OCI-LY1 (cell line): Measurements from ENCODE around the gene A2ML1.

Experiments
- H2AFZ ChIP-seq: fragments of 200-600 bp; sonication (generic), shearing (Covaris generic); 2 replicates; pipeline ENCODE4 v1.6.0; 2014; ENCODE audit warnings: antibody characterized with exemption, mild to moderate bottlenecking, low read length
- H3F3A ChIP-seq: fragments of 200-600 bp; sonication (generic), shearing (Covaris generic); 2 replicates; pipeline ENCODE4 v1.6.0; 2014; ENCODE audit warnings: mild to moderate bottlenecking, antibody characterized with exemption, low read length, moderate library complexity; ENCODE audit not compliant: insufficient read depth
- H3K27ac ChIP-seq: fragments of 200-600 bp; sonication (generic); 2 replicates; pipeline ENCODE4 v1.5.1; 2014; ENCODE audit warnings: low read length, mixed run types, mild to moderate bottlenecking, low read depth; ENCODE audit not compliant: poor library complexity, severe bottlenecking
- H3K27me3 ChIP-seq: fragments of 200-600 bp; sonication (generic); 2 replicates; pipeline ENCODE4 v1.6.0; 2014; ENCODE audit warnings: antibody characterized with exemption, mild to moderate bottlenecking, low read length, moderate library complexity; ENCODE audit not compliant: insufficient read depth
- H3K36me3 ChIP-seq: fragments of 200-600 bp; sonication (generic); 2 replicates; pipeline ENCODE4 v1.6.1; 2014; ENCODE audit warnings: mild to moderate bottlenecking, antibody characterized with exemption, low read length, moderate library complexity, mixed read lengths; ENCODE audit not compliant: insufficient read depth
- H3K4me1 ChIP-seq: fragments of 200-600 bp; sonication (generic); 2 replicates; pipeline ENCODE4 v1.5.1; 2014; ENCODE audit warnings: mild to moderate bottlenecking, low read length, moderate library complexity; ENCODE audit not compliant: insufficient read depth, severe bottlenecking
- H3K4me2 ChIP-seq: fragments of 200-600 bp; sonication (generic), shearing (Covaris generic); 2 replicates; pipeline ENCODE4 v1.6.1; 2014; ENCODE audit warnings: low read length
- H3K4me3 ChIP-seq: fragments of 200-600 bp; sonication (generic); 2 replicates; pipeline ENCODE4 v1.5.1; 2014; ENCODE audit warnings: low read length, low read depth, mild to moderate bottlenecking, mixed read lengths; ENCODE audit not compliant: poor library complexity, severe bottlenecking
- H3K79me2 ChIP-seq: fragments of 200-600 bp; shearing (Covaris generic); 2 replicates; pipeline ENCODE4 v1.6.1; 2016; ENCODE audit warnings: mixed run types, low read length, mixed read lengths; ENCODE audit not compliant: insufficient read depth
- H3K9ac ChIP-seq: fragments of 200-600 bp; sonication (generic), shearing (Covaris generic); 2 replicates; pipeline ENCODE4 v1.6.1; 2014; ENCODE audit warnings: mild to moderate bottlenecking, low read length, mixed read lengths
- H3K9me2 ChIP-seq: fragments of 200-600 bp; sonication (generic), shearing (Covaris generic); 2 replicates; pipeline ENCODE4 v1.6.1; 2014; ENCODE audit warnings: low read depth, mild to moderate bottlenecking, low read length, mixed read lengths
- H3K9me3 ChIP-seq: fragments of 200-600 bp; shearing (Covaris generic); 2 replicates; pipeline ENCODE4 v1.6.1; 2014; ENCODE audit warnings: low read length, mixed read lengths
- H4K20me1 ChIP-seq: fragments of 200-600 bp; sonication (generic), shearing (Covaris generic); 2 replicates; pipeline ENCODE4 v1.6.0; 2016; ENCODE audit warnings: mild to moderate bottlenecking, low read length; ENCODE audit not compliant: insufficient read depth
- EZH2 ChIP-seq: fragments of 200-600 bp; sonication (generic), shearing (Covaris generic); IDR thresholded peaks from 2 replicates; pipeline ENCODE4 v1.8.0; 2017; ENCODE audit warnings: borderline replicate concordance, mixed run types, mild to moderate bottlenecking, antibody characterized with exemption, low read length, moderate library complexity, mixed read lengths
- TF ChIP-seq, protein P1 (sequence below): fragments of 200-600 bp; sonication (generic), shearing (Covaris generic); IDR thresholded peaks from 2 replicates; pipeline ENCODE4 v1.5.1; 2017; ENCODE audit warnings: mild to moderate bottlenecking, antibody characterized with exemption, low read length, moderate library complexity, mixed read lengths

Gene A2ML1

DNA sequence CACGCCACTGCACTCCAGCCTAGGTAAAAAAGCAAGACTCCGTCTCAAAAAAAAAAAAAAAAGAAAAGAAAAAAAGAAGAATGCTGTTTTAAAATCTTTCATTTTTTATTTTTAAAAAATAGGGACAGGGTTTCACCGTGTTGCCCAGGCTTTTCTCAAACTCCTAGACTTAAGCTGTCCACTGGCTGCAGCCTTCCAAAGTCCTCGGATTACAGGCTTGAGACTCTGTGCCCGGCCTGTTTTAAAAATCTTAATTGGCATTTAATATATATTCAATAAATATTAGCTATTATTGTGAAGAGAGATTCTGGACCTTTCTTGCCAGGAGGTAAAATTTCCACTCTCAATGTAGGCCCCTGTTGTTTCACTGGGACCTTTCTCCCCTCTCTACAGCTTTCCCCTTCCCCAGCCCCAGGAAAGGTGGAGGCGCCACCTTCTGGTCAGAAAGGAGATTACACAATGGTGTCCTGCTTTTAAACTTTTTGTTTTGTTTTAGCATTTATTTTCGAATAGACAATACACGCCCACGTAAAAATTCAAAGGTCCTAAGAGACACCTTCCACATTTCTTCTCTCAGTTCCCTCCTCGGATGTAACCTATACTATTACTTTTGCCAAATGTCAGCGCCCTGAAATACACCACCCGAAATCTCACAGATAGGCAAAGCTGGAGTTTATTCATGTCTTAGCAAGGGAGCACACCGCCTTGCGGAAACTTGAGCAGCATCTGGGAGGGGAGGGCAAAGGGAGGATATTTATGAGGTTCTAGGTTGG, 68.1 kb downstream of the A2ML1 start:
- peak overlapping the region; percentile 69 for H3K4me2 ChIP-seq
- H3K4me3 ChIP-seq = peak overlapping the region; percentile 56
- H2AFZ ChIP-seq = peak overlapping the region; percentile 47
- H3K9me3 ChIP-seq = no peaks in the 10 kb centered on the region
- H3K9ac ChIP-seq = peak overlapping the region; percentile 44; the same call in 1 of the 2 replicates
- peaks cover 3% of the 10 kb centered on the region for H3K4me1 ChIP-seq
- no peaks in the 10 kb centered on the region for H3K79me2 ChIP-seq
- no peaks in the 10 kb centered on the region for H4K20me1 ChIP-seq
- H3K9me2 ChIP-seq = no peaks in the 10 kb centered on the region
- no peaks in the 10 kb centered on the region for H3K27me3 ChIP-seq
- no peak overlapping the region for H3K27ac ChIP-seq
- TF ChIP-seq EZH2 = no peak
- TF ChIP-seq, protein P1, sequence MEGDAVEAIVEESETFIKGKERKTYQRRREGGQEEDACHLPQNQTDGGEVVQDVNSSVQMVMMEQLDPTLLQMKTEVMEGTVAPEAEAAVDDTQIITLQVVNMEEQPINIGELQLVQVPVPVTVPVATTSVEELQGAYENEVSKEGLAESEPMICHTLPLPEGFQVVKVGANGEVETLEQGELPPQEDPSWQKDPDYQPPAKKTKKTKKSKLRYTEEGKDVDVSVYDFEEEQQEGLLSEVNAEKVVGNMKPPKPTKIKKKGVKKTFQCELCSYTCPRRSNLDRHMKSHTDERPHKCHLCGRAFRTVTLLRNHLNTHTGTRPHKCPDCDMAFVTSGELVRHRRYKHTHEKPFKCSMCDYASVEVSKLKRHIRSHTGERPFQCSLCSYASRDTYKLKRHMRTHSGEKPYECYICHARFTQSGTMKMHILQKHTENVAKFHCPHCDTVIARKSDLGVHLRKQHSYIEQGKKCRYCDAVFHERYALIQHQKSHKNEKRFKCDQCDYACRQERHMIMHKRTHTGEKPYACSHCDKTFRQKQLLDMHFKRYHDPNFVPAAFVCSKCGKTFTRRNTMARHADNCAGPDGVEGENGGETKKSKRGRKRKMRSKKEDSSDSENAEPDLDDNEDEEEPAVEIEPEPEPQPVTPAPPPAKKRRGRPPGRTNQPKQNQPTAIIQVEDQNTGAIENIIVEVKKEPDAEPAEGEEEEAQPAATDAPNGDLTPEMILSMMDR = peak; percentile 89
- H3F3A ChIP-seq = no peaks in the 10 kb centered on the region
- H3K36me3 ChIP-seq = no peaks in the 10 kb centered on the region

DNA sequence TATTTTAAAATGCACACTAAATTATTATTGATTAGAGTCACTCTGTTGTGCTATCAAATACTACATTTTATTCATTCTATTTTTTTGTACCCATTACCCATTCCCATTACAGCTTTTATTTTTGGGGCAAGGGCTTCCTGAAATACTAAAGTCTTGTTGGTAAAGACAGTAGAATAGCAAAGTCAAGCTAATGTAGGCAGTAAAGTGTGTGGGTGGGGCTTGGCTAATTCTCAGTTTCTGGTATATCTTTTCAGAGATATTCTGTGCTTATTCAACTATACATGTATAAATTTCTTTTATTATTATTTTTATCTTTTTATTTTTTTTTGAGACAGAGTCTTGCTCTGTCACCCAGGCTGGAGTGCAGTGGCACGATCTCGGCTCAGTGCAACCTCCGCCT, 69.6 kb downstream of the A2ML1 start:
- H3K4me1 ChIP-seq = peaks cover 3% of the 10 kb centered on the region
- H3K79me2 ChIP-seq = no peaks in the 10 kb centered on the region
- H3K27me3 ChIP-seq = no peaks in the 10 kb centered on the region
- H3K9me3 ChIP-seq = peaks cover 3% of the 10 kb centered on the region; the same call in 1 of the 2 replicates
- H3F3A ChIP-seq = no peaks in the 10 kb centered on the region
- H2AFZ ChIP-seq = no peak overlapping the region
- H3K27ac ChIP-seq = no peak overlapping the region
- H3K9ac ChIP-seq = no peak overlapping the region
- H3K9me2 ChIP-seq = no peaks in the 10 kb centered on the region
- no peak for TF ChIP-seq EZH2
- TF ChIP-seq, protein P1 = no peak
- H3K4me3 ChIP-seq = no peak overlapping the region
- no peak overlapping the region for H3K4me2 ChIP-seq
- H4K20me1 ChIP-seq = no peaks in the 10 kb centered on the region
- H3K36me3 ChIP-seq = no peaks in the 10 kb centered on the region

GRCh38 chr12:8894378-8894777, 72.0 kb downstream of the A2ML1 start:
- H3K9me2 ChIP-seq = no peaks in the 10 kb centered on the region
- no peaks in the 10 kb centered on the region for H3K27me3 ChIP-seq
- no peaks in the 10 kb centered on the region for H3F3A ChIP-seq
- no peak overlapping the region for H3K4me2 ChIP-seq
- no peak overlapping the region for H2AFZ ChIP-seq
- peaks cover 3% of the 10 kb centered on the region; the same call in 1 of the 2 replicates for H3K9me3 ChIP-seq
- H3K27ac ChIP-seq = no peak overlapping the region
- peaks cover 3% of the 10 kb centered on the region for H3K4me1 ChIP-seq
- no peak overlapping the region for H3K9ac ChIP-seq
- no peak for TF ChIP-seq EZH2
- TF ChIP-seq, protein P1 = no peak
- H4K20me1 ChIP-seq = no peaks in the 10 kb centered on the region
- H3K79me2 ChIP-seq = no peaks in the 10 kb centered on the region
- H3K36me3 ChIP-seq = no peaks in the 10 kb centered on the region
- H3K4me3 ChIP-seq = no peak overlapping the region
